Activated CD4-positive, alpha-beta T cell treated with anti-CD3 and anti-CD28 coated beads, Interleukin-2, Interleukin-4, amounts not matched to agents 100 ng/mL and 50 ng/mL, durations not matched to agents 16 hours and 8 hours (primary cell): ENCODE results near the gene MOK.
A peak's percentile ranks its signal among the peaks of the same experiment; 100 is the strongest.
"Not testable (repeated sequence)": the region's sequence is repeated elsewhere in the genome, so short reads cannot be mapped to it uniquely, and the experiment has no call there.

Experiments used
- DNase-seq: peaks from one replicate; pipeline ENCODE4 v3.0.0-alpha.2; 2020; ENCODE audit warnings: low spot score

MOK gene

DNA sequence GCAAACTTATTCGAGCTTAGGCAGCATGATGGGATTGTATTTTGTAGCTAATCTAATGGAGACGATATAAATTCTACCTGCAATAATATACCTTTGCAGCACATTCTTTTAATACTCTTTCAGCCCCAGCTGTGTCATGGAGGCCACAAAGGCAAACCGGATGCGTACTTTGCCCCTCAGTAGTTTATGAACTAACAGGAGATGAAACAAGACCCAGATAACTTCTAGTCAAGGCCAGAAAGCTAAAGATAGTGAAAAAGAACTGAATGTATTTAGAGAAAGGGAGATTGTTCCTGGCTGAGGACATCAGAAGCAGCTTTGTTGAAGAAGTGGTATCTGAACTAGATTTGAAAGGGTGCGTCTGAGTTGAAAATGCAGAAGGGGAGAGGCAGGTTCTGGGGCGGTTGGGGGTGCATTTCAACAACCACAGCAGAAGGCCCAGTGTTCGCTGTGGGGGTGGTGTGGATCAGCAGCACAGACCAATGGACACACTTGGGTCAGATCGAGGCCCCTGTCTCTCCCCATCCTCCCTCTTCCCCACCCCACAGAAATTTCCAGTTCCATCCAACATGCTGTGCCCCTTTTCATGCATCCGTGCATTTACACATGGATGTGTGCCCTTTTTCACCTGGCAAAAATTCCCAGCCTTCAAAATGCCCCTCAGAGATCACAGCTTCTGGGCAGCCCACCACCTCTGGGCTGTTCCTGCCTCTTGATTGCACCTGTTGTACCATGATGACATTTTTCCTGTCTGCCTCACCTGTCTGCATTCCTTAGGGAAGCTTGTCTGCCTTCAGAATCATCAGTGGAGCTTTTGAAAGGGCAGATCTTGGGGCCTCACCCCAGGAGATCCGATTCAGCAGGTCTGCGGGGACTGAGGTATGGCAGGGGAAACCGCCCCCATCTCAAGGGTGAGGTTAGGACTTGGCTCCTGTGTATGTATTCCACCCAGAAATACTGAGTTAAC, 16.8 kb upstream of the MOK start:
- no peak for DNase-seq

DNA sequence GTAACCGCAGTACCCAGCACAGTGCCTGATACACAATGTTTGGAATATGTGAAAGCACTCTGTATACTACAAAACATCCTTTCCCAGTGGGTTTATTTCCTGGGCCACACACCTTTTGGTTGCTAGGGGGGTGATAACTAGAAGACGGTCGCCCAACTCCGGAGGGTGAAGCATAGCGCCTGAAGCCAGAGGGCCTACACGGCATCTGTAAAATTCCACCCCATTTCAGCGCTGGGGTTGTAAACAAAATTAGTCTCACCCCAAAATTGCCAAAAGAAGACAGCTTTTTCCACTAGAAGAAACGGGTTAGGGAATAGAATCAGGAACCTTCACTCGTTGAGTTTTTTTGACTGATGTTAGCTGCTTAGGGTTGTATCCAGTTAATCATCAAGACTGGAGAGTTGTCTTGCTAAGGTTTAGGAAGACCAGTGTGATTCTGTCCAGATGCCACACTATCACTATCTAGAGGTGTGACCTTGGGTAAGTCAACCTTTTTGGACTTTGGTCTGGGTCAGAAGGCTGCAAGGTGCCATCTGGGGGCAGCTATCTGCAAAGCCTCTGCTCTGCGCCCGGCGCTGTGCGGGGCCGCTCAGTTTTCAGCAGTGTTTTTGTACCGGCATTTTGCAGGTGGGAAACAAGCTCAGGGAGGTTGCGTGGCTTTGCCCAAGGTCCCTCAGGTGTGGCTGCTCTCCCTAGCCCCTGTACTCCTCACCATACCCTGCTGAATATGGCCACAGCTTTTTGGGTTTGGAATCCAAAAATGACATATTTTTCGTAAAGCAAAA, 15.9 kb upstream of the MOK start:
- DNase-seq: no peak

GRCh38 chr14:102320033-102320660, 15.2 kb upstream of the MOK start:
- DNase-seq: peak; percentile 23

- DNase-seq: peak; percentile 96
These were observed 14.5 kb upstream of the MOK start, which contains the start of gene ZNF839 for GRCh38 chr14:102319351-102320032. Gene ZNF839, plus strand, starts transcription at chr14:102319746. Its CDS starts 20 bp downstream, at chr14:102319766.

GRCh38 chr14:102318781-102319276, 13.9 kb upstream of the MOK start:
- DNase-seq: no peak

DNA sequence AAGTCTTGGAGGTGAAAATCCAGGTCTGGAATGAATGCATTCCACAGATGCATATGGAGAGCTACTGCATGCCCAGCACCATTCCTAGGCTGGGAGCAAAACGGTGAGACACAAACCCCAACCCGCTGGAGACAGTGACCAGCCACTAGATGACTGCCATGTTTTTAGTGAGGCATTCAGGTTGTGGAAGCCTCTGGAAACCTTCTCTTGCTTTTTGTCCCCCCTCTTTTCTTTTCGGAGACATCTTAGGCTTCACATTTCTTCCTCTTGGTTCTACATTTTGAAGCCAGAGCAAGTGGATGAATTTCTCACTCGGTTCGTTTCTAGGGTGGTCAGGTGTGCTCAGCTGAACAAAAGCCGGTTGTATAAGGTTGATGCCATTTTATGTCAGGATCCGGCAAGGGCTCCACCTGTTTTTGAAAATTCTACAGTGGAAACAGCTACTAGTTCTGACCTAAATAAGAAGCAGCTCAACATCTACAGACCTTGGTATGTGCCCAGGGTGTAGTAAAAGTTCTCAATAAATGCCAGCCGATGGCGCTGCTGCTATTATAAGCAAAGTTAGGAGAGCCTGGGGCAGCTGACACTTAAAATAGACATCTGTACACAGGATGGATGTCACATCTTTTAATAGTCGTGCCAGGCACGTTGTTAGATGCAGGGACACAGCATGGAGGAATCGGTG, 12.7 kb upstream of the MOK start:
- peak; percentile 39 for DNase-seq

DNA sequence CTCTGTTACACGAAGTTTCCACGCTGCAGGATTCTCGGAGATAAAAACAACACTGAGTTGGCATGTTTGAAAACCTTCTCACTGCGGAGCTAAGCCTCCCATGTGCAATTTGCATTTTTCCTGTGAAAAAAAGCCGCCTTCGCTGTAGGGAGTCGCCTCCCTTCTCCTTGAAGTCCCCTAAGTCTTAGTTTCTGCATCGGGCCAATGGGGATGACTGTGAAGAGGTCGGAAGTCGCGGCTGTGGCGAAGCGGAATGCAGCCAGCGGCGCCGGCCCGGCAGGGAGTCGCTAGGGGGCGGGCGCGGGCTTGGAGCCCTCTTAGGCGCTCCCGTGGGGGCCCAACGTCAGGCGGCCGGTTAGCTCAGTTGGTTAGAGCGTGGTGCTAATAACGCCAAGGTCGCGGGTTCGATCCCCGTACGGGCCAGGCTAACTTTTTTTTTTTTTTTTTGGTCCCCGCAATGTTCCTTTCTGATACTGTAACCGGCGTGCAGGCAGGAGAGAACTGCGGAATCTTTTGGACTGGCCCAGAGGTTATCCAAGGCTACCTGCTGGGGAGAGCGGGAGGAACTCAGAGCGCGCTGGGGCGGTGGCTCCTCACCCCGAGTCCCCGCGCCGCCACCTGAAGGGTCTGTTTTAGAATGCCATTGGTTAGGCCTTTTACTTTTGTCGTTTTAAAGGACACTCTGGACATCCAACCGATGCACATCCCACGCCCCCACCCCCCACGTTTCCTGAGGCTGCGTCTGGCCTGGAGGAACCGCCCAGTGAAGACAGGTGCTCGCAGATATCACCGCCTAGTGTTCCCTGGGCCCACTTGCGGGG, 12.0 kb upstream of the MOK start:
- DNase-seq: peak; percentile 94

DNA sequence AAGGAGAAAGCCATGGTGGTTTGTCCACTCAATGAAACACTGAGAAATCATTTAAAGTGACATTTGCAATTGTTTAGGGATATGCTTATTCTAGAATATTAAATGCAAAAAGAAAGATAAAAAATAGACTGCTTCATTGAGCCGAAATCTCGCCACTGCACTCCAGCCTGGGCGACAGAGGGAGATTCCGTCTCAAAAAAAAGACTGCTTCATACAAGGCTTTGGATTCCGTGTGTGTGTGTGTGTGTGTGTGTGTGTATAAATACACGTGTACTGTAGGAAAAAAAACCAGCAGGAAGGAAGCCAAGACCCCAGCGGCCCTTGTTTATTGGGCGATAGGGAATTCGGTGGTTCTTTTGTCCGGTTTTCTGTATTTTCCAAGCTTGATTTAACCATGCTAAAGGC, 11.4 kb upstream of the MOK start:
- DNase-seq: no peak

GRCh38 chr14:102315121-102315520, 10.2 kb upstream of the MOK start:
- DNase-seq: no peak

DNA sequence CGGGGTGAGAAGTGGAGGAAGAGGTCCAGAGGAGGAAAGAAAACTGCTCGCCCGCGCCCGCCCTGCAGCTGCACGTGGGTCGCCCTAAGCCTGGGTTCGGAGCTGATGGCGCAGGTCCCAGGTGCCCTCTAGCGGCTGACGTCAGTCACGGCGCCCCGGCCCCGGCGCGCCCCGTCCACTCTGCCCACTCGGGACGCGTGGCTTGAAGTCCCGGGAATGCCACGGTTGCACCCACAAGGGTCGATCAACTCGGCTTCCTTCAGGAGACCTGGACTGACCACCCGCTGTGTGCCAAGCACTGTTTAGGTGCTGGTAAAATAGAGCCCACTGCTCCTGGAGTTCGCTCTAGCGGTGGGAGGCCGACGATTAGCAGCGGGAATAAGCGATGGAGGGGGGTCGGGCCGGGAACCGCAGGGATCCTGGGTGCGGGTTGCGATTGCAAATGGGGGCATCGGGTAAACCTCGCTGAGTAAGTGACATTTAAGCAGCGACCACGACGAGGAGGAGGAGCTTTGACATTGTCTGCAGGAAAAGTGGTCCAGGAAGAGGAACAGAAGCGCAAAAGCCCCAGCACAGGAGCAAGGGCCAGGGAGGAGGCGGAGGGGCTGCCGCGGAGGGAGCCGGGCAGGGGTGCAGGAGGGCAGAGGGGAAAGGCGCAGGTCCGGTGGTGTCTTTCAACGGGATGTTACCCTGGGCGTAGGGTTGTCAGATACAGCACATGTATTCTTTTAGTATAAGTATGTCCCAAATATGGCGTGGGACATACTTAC, 9.5 kb upstream of the MOK start:
- DNase-seq: peak; percentile 85

GRCh38 chr14:102303664-102304063, 1.3 kb downstream of the MOK start:
- DNase-seq: no peak

DNA sequence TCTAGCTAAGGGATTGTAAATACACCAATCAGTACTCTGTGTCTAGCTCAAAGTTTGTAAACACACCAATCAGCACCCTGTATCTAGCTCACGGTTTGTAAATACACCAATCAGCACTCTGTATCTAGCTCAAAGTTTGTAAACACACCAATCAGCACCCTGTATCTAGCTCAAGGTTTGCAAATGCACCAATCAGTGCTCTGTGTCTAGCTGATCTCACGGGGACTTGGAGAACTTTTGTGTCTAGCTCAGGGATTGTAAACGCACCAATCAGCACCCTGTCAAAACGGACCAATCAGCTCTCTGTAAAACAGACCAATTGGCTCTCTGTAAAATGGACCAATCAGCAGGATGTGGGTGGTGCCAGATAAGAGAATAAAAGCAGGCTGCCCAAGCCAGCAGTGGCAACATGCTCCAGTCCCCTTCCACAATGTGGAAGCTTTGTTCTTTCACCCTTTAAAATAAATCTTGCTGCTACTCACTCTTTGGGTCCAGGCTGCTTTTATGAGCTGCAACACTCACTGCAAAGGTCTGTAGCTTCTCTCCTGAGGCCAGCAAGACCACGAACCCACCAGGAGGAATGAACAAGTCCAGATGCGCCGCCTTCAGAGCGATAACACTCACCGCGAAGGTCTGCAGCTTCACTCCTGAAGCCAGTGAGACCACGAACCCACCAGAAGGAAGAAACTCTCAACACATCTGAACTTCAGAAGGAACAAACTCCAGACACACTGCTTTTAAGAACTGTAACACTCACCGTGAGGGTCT, 6.5 kb downstream of the MOK start:
- not testable (repeated sequence) for DNase-seq

DNA sequence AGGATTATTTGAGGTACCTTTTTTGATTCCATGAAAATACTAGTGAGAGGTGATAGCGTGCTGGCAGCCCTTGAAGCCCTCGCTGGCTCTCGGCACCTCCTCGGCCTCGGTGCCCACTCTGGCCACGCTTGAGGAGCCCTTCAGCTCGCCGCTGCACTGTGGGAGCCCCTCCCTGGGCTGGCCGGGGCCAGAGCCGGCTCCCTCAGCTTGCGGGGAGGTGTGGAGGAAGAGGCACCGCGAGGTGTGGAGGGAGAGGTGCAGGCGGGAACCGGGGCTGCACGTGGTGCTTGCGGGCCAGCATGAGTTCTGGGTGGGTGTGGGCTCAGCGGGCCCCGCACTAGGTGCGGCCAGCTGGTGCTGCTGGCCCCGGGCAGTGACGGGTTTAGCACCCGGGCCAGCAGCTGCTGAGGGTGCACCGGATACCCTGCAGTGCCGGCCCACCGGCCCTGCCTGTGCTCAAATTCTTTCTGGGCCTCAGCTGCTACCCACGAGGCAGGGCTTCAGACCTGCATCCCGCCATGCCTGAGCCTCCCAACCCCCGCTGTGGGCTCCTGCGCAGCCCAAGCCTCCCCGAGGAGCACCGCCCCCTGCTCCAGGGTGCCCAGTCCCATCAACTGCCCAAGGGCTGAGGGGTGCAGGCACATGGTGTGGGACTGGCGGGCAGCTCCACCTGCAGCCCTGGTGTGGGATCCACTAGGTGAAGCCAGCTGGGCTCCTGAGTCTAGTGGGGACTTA, 7.4 kb downstream of the MOK start:
- no peak for DNase-seq

- DNase-seq: no peak
These were observed 9.7 kb downstream of the MOK start for GRCh38 chr14:102295270-102295669.

- no peak for DNase-seq
These were observed 11.2 kb downstream of the MOK start for GRCh38 chr14:102293781-102294180.

DNA sequence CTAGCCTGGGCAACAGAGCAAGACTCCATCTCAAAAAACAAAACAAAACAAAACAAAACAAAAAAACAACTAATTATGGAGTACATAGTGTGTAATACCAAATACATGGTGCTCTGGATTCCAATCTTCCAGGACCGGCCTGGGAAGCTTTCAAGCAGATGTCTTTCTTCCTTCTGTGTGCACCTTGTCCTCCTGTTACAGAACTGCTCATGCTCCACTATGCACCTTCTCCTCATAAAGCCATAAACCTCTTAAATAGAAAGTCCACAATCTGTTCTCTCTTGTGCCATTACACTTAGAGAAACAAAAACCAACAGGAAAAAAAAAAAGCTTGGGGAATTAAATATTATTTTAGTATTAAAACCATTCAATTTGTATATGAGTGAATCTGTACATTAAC, 12.5 kb downstream of the MOK start:
- DNase-seq: no peak

DNA sequence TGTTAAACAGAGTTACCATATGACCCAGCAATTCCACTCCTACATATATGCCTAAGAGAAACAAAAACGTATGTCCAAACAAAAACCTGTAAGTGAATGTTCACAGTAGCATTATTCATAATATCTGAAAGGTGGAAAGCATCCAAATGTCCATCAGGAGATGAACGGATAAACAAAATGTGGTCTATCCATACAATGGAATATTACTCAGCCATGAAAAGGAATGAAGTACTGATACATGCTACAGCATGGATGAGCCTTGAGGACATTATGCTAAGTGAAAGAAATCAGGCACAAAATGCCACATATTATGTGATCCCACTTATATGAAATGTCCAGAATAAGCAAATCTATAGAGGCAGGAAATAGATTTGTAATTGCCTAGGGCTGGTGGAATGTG, 16.8 kb downstream of the MOK start:
- DNase-seq: no peak

- no peak for DNase-seq
These were observed 19.9 kb downstream of the MOK start for GRCh38 chr14:102285106-102285505.
